Hepatocyte (in vitro differentiated cells): ENCODE results near the gene GAS6. TPM values are rescaled to one million over a fixed set of nuclear protein-coding genes. Genes with fewer than 3 reads are reported as not detected.
A peak's percentile ranks its signal among the peaks of the same experiment; 100 is the strongest.

Source experiments
- DNase-seq: peaks from one replicate; pipeline ENCODE4 v3.0.0-alpha.2; 2016; ENCODE audit warnings: low spot score
- H2AFZ ChIP-seq: fragments of 200-600 bp; sonication (generic); 2 replicates; pipeline ENCODE4 v1.6.0; 2016; ENCODE audit warnings: antibody characterized with exemption, mild to moderate bottlenecking
- H3K27ac ChIP-seq: fragments of 200-600 bp; sonication (generic); 2 replicates; pipeline ENCODE4 v1.5.1; 2016; ENCODE audit warnings: mild to moderate bottlenecking
- H3K27me3 ChIP-seq: fragments of 200-600 bp; sonication (generic); 2 replicates; pipeline ENCODE4 v1.6.1; 2016
- H3K36me3 ChIP-seq: fragments of 200-600 bp; sonication (generic); replicated peaks from 2 replicates; pipeline ENCODE4 v1.5.1; 2016; ENCODE audit warnings: low read depth; ENCODE audit not compliant: insufficient read depth
- H3K4me1 ChIP-seq: fragments of 200-600 bp; sonication (generic); 2 replicates; pipeline ENCODE4 v1.5.1; 2016; ENCODE audit warnings: mild to moderate bottlenecking, moderate library complexity; ENCODE audit not compliant: insufficient read depth
- H3K4me2 ChIP-seq: fragments of 200-600 bp; sonication (generic); 2 replicates; pipeline ENCODE4 v1.6.0; 2016
- H3K4me3 ChIP-seq: fragments of 200-600 bp; sonication (generic); 2 replicates; pipeline ENCODE4 v1.5.1; 2016; ENCODE audit warnings: mild to moderate bottlenecking
- H3K79me2 ChIP-seq: fragments of 200-600 bp; sonication (generic); 2 replicates; pipeline ENCODE4 v1.6.0; 2017; ENCODE audit warnings: mild to moderate bottlenecking
- H3K9me2 ChIP-seq: fragments of 200-600 bp; sonication (generic); replicated peaks from 2 replicates; pipeline ENCODE4 v1.6.0; 2017; ENCODE audit warnings: mild to moderate bottlenecking; ENCODE audit not compliant: insufficient read depth
- H3K9me3 ChIP-seq: fragments of 200-600 bp; sonication (generic); 2 replicates; pipeline ENCODE4 v1.5.1; 2016; ENCODE audit warnings: low read depth, mild to moderate bottlenecking
- H4K20me1 ChIP-seq: fragments of 200-600 bp; sonication (generic); 2 replicates; pipeline ENCODE4 v1.6.0; 2016; ENCODE audit warnings: mild to moderate bottlenecking; ENCODE audit not compliant: insufficient read depth, poor library complexity, severe bottlenecking
- CTCF ChIP-seq: fragments of 200-600 bp; sonication (generic); IDR thresholded peaks from 2 replicates; pipeline ENCODE4 v1.5.1; 2016; ENCODE audit warnings: antibody characterized with exemption, mild to moderate bottlenecking; ENCODE audit not compliant: poor library complexity
- EZH2 ChIP-seq: fragments of 200-600 bp; sonication (generic); IDR thresholded peaks from 2 replicates; pipeline ENCODE4 v1.6.1; 2016; ENCODE audit warnings: antibody characterized with exemption, mild to moderate bottlenecking, borderline replicate concordance
- EZH2phosphoT487 ChIP-seq: fragments of 200-600 bp; sonication (generic); IDR thresholded peaks from one replicate; pipeline ENCODE4 v1.6.1; 2018; ENCODE audit warnings: antibody characterized with exemption, mild to moderate bottlenecking, low read depth, moderate library complexity; ENCODE audit not compliant: unreplicated experiment, severe bottlenecking
- WGBS: methylation state at CpG from one replicate; pipeline ENCODE4 v1.1.6; 2016; ENCODE audit warnings: low lambda C conversion rate; ENCODE audit errors: missing lambda C conversion rate; 5-methylcytosine and 5-hydroxymethylcytosine counted together
- polyA plus RNA-seq: library from polyadenylated mRNA; unstranded; fragments of >200 nt; fragmentation: Nextera tagmentation; extraction: Ambion mirVana; gene quantifications from 2 replicates; pipeline ENCODE4 v1.2.1, GENCODE V29; 2016
- total RNA-seq: library from RNA; depleted of rRNA; stranded (reverse); fragments of >200 nt; gene quantifications from 2 replicates; pipeline ENCODE4 v1.2.3, GENCODE V29; 2014

GAS6 gene
- total and polyA plus RNA-seq, 2 experiments from 2014 or later: 70.0 to 146 TPM

GRCh38 chr13:113840541-113841352, 23.1 kb downstream of the GAS6 start:
- no peak for DNase-seq
- H3K4me3 ChIP-seq: no peak overlapping the region
- peaks cover 35% of the 10 kb centered on the region for H3K4me1 ChIP-seq
- H3K4me2 ChIP-seq: peak overlapping the region; percentile 25
- H3K9me2 ChIP-seq: no peaks in the 10 kb centered on the region
- WGBS: 87% methylated on average over 34 of the region's 35 CpGs
- H3K27me3 ChIP-seq: no peaks in the 10 kb centered on the region
- no peaks in the 10 kb centered on the region for H3K9me3 ChIP-seq
- peak overlapping the region; percentile 43 for H3K27ac ChIP-seq
- no peak overlapping the region for H2AFZ ChIP-seq
- TF ChIP-seq EZH2phosphoT487: no peak
- TF ChIP-seq CTCF: no peak
- TF ChIP-seq EZH2: no peak
- H3K79me2 ChIP-seq: no peaks in the 10 kb centered on the region
- no peaks in the 10 kb centered on the region for H4K20me1 ChIP-seq
- no peaks in the 10 kb centered on the region for H3K36me3 ChIP-seq

- Histone ChIP-seq H3K36me3 (no peaks in the 10 kb centered on the region), H3K9me2 (no peaks in the 10 kb centered on the region), H3K79me2 (no peaks in the 10 kb centered on the region), H3K4me2 (peak overlapping the region; percentile 25), H2AFZ (no peak overlapping the region), H3K9me3 (no peaks in the 10 kb centered on the region), H4K20me1 (no peaks in the 10 kb centered on the region), H3K4me3 (no peak overlapping the region), H3K4me1 (peaks cover 35% of the 10 kb centered on the region), H3K27me3 (no peaks in the 10 kb centered on the region), H3K27ac (peak overlapping the region; percentile 43)
- DNase-seq: no peak
- TF ChIP-seq CTCF: no peak
- TF ChIP-seq EZH2: no peak
- TF ChIP-seq EZH2phosphoT487: no peak
- WGBS: 91% methylated on average over 24 of the region's 24 CpGs
Observed at GRCh38 chr13:113839536-113840204, 24.2 kb downstream of the GAS6 start.

- H3K27ac ChIP-seq: peak overlapping the region; percentile 2
- no peak overlapping the region for H2AFZ ChIP-seq
- H3K4me1 ChIP-seq: peaks cover 35% of the 10 kb centered on the region
- H3K9me3 ChIP-seq: no peaks in the 10 kb centered on the region
- TF ChIP-seq EZH2phosphoT487 (no peak), CTCF (no peak), EZH2 (no peak)
- no peaks in the 10 kb centered on the region for H3K9me2 ChIP-seq
- H3K27me3 ChIP-seq: no peaks in the 10 kb centered on the region
- H3K4me2 ChIP-seq: peak overlapping the region; percentile 56
- H4K20me1 ChIP-seq: no peaks in the 10 kb centered on the region
- H3K36me3 ChIP-seq: no peaks in the 10 kb centered on the region
- WGBS: 88% methylated on average over 6 of the region's 8 CpGs
- H3K4me3 ChIP-seq: no peak overlapping the region
- DNase-seq: no peak
- H3K79me2 ChIP-seq: no peaks in the 10 kb centered on the region
Observed at GRCh38 chr13:113838711-113839201, 25.1 kb downstream of the GAS6 start.
